ENCODE measurements around the gene HELQ.

- TF ChIP-seq CTCF (IDR thresholded peaks at IDR 0.05) (peak in 1 of 2 donors; percentile 61), POLR2A (IDR thresholded peaks at IDR 0.05) (no peak), EP300 (IDR thresholded peaks at IDR 0.05) (no peak)
Observed at GRCh38 chr4:83490876-83491450, 35.3 kb upstream of the HELQ start.
